GM06990 (cell line): ENCODE measurements around the gene ARHGEF17.

Source experiments
- DNase-seq: peaks from one replicate; pipeline ENCODE4 v3.0.0-alpha.2; 2011; ENCODE audit not compliant: insufficient read length; ENCODE audit errors: extremely low read depth
- H3K27me3 ChIP-seq: replicated peaks from 2 replicates; pipeline ENCODE4 v1.6.0; 2011; ENCODE audit warnings: low read length; ENCODE audit not compliant: control insufficient read depth, insufficient read depth
- H3K36me3 ChIP-seq: 2 replicates; pipeline ENCODE4 v1.5.1; 2011; ENCODE audit warnings: low read length; ENCODE audit not compliant: control insufficient read depth, insufficient read depth
- H3K4me3 ChIP-seq: replicated peaks from 2 replicates; pipeline ENCODE4 v1.5.1; 2011; ENCODE audit warnings: low read depth, mild to moderate bottlenecking, control low read depth, low read length
- TF ChIP-seq, protein P1 (sequence below): IDR thresholded peaks from 2 replicates; pipeline ENCODE4 v1.5.1; 2011; ENCODE audit warnings: low read length, control low read depth, mild to moderate bottlenecking, inconsistent platforms; ENCODE audit not compliant: insufficient read depth, poor library complexity, severe bottlenecking

ARHGEF17 gene

DNA sequence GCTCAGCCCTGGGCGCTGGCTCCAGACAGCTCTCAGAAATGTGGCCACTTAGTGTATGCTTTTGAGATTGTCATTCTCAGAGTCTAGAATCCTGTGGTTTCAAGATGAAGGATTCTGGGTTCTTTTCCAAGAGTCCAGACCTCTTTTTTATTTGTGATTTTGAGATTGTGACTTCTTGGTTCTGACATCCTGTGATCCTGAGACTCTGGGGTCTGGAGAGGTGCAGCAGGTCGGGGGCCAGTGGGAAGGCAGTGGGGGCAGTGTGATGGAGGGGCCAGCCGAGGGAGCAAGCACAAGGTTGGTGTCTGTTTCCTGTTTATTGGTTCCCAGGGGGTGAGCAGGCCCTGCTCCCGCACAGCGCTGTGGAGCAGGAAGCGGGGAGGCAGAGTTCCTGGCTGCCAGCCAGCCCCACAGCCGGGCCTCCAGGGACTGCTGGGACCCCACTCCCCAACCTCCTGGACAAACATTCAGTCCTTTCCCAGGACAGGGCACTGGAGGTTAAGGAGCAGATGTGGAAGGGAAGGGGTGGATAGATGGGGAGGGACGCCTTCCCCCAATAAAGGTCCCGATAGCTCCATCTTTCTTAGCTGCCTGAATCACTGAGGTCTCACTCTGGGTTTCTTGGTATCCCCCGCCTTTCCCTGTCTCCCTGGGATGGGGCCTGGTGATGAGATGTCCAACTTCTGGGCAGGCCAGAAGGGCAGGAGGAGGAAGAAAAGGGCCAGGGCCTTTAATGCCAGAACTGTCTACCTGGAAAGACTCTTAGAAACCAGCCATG is 13.7 kb downstream of the ARHGEF17 start:
- TF ChIP-seq, protein P1, sequence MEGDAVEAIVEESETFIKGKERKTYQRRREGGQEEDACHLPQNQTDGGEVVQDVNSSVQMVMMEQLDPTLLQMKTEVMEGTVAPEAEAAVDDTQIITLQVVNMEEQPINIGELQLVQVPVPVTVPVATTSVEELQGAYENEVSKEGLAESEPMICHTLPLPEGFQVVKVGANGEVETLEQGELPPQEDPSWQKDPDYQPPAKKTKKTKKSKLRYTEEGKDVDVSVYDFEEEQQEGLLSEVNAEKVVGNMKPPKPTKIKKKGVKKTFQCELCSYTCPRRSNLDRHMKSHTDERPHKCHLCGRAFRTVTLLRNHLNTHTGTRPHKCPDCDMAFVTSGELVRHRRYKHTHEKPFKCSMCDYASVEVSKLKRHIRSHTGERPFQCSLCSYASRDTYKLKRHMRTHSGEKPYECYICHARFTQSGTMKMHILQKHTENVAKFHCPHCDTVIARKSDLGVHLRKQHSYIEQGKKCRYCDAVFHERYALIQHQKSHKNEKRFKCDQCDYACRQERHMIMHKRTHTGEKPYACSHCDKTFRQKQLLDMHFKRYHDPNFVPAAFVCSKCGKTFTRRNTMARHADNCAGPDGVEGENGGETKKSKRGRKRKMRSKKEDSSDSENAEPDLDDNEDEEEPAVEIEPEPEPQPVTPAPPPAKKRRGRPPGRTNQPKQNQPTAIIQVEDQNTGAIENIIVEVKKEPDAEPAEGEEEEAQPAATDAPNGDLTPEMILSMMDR: no peak
- no peak for DNase-seq
- no peaks in the 10 kb centered on the region for H3K36me3 ChIP-seq
- H3K4me3 ChIP-seq: no peak overlapping the region
- no peaks in the 10 kb centered on the region for H3K27me3 ChIP-seq

- H3K27me3 ChIP-seq: no peaks in the 10 kb centered on the region
- TF ChIP-seq, protein P1: no peak
- no peak overlapping the region for H3K4me3 ChIP-seq
- H3K36me3 ChIP-seq: no peaks in the 10 kb centered on the region
- DNase-seq: no peak
Observed at GRCh38 chr11:73322382-73323306, 14.6 kb downstream of the ARHGEF17 start.

DNA sequence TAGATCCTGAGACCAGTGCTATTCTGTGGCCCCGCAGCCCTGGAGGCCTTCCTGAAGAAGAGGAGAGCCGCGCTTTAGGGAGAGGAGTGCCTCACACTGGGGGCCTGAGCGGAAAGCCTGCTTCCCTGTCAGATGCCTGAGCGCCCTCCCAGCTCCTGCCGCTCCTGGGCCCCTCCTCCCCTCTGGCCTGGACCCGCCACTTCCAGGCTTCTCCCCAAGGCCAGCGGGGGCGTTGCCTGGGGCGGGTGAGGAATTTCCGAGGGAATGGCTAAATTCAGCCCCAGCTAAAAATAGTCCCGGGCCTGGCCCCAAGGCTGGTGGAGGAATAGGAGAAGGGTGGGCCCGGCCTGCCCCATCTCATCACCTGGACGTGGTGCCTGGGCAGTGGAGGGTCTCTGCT is 15.4 kb downstream of the ARHGEF17 start:
- no peak for DNase-seq
- H3K4me3 ChIP-seq: no peak overlapping the region
- no peaks in the 10 kb centered on the region for H3K27me3 ChIP-seq
- H3K36me3 ChIP-seq: no peaks in the 10 kb centered on the region
- TF ChIP-seq, protein P1: no peak

DNA sequence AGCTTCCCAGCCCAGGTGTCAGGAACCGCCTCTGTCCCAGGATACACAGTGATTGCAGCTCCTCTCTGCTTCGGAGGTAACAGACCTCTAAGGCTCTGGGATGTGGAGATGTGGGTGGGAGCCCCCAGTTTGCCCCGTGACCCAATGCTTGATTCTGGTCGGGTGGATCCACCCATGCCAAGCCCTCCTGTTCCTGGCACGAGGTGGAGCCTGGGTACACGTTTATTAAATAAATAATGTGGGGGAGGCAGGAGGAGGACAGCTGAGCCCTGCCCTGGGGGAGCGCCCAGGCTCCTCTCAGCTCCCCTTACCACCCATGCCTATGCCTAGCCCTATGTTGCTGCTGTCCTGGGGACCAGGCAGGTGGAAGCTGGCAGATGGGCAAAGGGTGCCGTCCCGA is 16.0 kb downstream of the ARHGEF17 start:
- no peak for DNase-seq
- H3K27me3 ChIP-seq: no peaks in the 10 kb centered on the region
- no peaks in the 10 kb centered on the region for H3K36me3 ChIP-seq
- no peak overlapping the region for H3K4me3 ChIP-seq
- TF ChIP-seq, protein P1: no peak

- no peak for DNase-seq
- Histone ChIP-seq H3K36me3 (no peaks in the 10 kb centered on the region), H3K4me3 (no peak overlapping the region; the same call in 1 of the 2 replicates), H3K27me3 (no peaks in the 10 kb centered on the region)
- TF ChIP-seq, protein P1: no peak
Observed at GRCh38 chr11:73324665-73325035, 16.6 kb downstream of the ARHGEF17 start.
